Activated naive CD8-positive, alpha-beta T cell treated with anti-CD3 and anti-CD28 coated beads, Interleukin-2, amount 50 U/mL, for 16 hours (primary cell): ENCODE measurements around the gene IFNA21.
"Not testable (repeated sequence)": the region's sequence is repeated elsewhere in the genome, so short reads cannot be mapped to it uniquely, and the experiment has no call there.

ENCODE experiments used
- DNase-seq: peaks from one replicate; pipeline ENCODE4 v3.0.0-alpha.2; 2020; ENCODE audit warnings: low read depth, low spot score

The IFNA21 gene

DNA sequence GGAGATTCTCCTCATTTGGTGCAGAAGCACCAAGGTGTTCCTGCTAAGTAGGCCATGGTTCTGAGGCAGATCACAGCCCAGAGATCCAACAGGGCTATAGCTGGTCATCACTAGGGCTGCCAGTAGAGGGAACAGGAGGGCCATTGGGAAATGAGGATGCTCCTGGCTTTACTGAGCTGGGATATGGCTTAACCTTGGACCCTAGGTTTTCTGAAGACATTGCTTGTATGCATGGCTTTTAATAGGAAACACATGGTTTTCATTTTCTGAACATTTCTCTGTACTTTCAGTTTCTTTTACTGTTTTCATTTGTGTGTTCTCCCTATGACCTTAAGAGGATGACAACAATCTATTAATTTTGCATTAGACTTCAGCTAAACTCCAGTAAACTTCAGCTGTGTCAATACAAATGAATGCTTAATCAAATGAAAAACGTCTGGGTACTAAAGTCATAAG is 25.0 kb downstream of the IFNA21 start, which contains the start of gene IFNW1:
Gene IFNW1 (minus strand): TSS at position 406 of the 456 bp plus-strand sequence. CDS start 262 bp downstream, at position 144.
- DNase-seq: no peak

DNA sequence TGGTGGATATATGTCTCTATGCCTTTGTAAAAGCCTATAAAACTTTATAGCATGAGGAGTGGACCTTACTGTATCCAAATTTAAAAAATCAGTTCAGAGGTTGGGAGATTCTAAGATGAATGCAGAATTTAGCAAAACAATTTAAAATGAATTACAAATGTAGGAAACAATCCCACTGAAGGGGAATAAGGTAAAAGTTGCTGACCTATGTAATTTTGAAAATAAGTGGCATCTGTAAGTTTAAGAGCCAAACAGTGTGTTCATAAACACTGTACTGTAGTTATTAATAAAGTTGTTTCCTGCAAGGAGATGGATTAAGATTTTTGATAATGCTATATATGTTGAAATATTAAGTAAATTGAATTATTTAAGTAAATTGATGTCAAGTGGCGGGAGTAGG is 29.4 kb downstream of the IFNA21 start:
- DNase-seq: no peak

DNA sequence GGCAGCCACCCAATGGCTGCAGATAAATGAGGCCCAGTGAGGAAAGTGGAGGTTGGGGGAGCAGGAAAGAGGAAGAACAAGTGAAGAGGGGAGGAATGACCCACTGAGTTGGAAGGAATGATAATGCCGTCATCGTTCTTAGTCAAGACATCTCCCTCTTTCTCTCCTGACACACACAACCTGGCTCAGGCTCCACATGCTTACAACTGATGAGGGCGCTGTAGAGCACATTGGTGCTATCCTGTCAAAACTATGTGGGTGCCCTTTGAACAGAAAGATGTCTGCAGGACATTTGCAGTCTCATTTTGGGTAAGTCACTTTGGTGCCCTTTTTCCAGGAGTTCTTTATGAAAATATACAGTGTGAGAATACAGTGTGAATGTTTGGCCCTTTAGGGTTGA is 30.7 kb downstream of the IFNA21 start:
- no peak for DNase-seq

DNA sequence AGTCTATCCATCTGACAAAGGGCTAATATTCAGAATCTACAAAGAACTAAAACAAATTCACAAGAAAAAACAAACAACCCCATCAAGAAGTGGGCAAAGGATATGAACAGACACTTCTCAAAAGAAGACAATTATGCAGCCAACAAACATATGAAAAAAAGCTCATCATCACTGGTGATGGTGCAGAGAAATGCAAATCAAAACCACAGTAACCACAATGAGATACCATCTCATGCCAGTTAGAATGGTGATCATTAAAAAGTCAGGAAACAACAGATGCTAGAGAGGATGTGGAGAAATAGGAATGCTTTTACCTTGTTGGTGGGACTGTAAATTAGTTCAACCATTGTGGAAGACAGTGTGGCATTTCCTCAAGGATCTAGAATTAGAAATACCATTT is 38.3 kb downstream of the IFNA21 start:
- DNase-seq: not testable (repeated sequence)

DNA sequence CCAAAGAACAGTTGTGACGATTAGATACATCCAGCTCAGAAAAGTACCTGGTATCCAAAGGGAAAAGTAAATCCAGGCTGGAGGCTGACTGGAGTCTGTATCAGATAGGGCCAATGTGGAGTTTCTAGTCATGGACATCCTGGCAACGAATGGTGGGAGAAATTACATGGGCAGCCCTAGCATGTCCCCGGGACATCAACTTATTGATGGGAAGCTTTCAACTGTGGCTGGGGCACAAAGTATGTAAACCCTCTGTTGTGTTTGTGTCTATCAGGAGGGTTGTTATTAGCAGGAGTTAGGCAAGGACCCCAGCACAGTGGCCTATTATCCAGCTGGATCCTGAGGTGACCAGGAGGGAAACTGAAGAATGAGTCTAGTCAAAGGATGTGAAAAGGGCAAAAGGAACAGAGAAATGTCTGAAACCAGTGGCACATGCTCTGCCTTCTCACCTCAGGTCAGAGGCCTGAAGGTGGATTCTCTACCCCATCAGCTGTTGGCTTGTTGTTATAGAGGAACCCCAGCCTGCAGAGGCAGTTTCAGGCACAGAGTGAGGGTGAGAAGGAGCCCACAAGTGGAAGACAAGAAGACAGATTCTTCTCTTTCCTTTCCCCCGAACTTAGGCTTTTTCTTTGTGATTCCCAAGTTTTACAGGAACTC is 44.7 kb downstream of the IFNA21 start:
- DNase-seq: no peak

DNA sequence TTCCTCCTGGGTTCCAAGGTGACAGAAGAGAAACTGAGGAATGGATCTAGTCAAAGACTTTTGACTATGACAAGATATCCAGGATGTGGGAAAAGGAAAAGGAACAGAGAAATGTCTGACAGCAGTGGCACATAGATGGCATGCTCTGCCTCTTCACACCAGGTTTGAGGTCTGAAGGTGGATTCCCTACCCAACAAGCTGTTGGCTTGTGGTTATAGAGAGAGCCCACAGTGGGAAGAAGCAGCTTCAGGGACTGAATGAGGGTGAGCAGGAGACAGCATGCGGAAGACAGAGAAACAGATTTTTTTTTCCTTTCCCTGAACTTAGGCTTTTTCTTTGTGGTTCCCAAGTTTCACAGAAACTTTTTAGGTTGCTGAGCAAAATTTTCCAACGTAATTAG is 45.4 kb downstream of the IFNA21 start:
- DNase-seq: no peak

DNA sequence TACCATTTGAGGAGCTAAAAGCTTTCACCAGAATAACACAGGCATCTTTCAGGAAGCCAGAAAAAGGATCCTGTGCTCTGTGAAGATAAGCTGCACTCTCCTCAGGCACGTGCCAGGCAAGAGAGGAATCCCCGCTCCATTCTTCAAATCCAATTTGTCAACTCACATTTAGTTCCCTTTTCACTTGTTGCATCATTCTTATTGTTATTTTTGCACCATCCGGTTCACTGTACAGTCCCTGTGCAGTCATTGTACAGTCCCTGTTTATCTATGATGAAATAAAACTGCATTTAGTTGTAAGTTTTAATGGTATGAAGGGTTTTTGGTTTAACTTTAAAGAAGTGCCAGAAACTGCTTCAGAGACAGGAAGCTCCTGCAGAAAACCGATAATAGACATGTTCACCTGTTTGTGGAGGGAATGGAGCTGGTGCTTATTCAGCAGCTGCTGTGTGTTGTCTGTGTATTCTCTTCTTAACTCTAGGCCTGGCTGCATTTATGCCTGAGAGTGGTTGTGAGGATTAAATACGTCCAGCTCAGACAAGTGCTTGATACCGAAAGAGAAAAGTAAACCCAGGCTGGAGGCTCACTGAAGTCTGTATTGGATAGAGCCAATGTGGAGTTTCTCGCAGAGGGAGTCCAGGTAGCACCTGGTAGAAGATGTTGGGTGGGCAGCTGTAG is 47.2 kb downstream of the IFNA21 start:
- DNase-seq: no peak
